Measurements from ENCODE around the gene MRPL23. TPM values are rescaled to one million over a fixed set of nuclear protein-coding genes. Genes with fewer than 3 reads are reported as not detected.

MRPL23 gene
- total RNA-seq, 2 experiments from 2014 or later: 134 to 145 TPM

DNA sequence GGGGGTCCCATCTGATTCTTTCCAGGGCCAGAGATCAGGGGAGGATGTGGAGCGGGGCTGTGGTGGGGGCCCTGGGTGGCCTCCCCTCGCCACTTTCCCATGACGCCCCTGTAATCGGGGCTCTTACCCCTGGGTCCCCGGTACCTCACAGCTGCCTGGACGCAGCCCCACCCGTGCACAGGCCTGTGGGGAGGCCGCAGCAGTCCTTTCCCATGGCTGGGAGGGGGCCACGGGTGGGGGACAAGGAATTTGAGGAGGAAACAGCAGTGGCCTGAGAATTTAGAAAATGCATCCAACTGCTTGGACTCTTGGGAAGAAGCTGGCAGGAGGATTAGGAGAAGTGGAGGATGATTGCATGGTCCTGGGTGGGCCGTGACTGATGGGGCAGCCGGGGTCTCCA, 32.5 kb downstream of the MRPL23 start:
- CTCF ChIA-PET: no interaction called here
- Mint-ChIP-seq H3K27me3 (no peaks in the 10 kb centered on the region), H3K4me1 (ENCODE audit: low read depth) (no peaks in the 10 kb centered on the region), H3K4me3 (no peak overlapping the region), H3K36me3 (ENCODE audit: low read depth) (no peaks in the 10 kb centered on the region), H3K27ac (no peak overlapping the region), H3K9me3 (no peaks in the 10 kb centered on the region)
- TF ChIP-seq, protein P1, sequence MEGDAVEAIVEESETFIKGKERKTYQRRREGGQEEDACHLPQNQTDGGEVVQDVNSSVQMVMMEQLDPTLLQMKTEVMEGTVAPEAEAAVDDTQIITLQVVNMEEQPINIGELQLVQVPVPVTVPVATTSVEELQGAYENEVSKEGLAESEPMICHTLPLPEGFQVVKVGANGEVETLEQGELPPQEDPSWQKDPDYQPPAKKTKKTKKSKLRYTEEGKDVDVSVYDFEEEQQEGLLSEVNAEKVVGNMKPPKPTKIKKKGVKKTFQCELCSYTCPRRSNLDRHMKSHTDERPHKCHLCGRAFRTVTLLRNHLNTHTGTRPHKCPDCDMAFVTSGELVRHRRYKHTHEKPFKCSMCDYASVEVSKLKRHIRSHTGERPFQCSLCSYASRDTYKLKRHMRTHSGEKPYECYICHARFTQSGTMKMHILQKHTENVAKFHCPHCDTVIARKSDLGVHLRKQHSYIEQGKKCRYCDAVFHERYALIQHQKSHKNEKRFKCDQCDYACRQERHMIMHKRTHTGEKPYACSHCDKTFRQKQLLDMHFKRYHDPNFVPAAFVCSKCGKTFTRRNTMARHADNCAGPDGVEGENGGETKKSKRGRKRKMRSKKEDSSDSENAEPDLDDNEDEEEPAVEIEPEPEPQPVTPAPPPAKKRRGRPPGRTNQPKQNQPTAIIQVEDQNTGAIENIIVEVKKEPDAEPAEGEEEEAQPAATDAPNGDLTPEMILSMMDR (IDR thresholded peaks at IDR 0.05): no peak
- no peak for ATAC-seq
- intact Hi-C loops (cut with micrococcal nuclease): no loop called here
- POLR2A ChIA-PET: no interaction called here
- no peak for DNase-seq

DNA sequence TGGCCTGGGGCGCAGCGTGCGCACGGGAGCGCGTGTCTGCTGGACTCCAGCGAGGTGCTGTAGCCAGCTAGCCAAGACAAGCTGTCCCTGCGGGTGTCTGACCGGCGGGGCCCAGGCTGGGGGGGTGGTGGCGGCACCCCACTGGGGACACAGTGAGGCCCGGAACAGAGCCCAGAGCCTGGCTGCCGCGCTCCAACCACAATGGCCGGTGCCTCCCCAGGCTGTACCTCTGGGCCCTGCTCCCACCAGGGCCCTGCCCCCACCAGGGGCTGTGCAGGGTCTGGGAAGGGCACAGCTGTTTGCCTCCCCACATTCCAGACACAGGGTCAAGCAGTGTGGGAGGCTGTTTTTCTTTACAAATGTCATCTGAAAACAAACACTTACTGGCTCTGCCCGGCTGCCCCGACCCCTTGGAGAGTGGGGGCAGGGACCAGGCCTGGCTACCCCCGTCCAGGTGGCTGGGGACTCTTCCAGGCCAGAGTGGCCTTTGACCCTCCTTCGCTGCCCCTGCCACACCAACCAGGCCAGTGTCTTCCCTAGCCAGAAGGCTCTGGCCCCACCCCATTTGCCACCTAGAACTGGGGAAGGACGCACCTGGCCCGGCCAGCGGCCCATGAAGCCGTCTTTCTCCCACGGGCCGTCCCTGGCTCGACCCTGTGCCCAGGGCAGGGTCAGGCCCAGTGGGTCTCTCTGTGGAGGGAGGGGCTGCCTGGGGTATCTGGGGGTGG, 35.9 kb downstream of the MRPL23 start:
- TF ChIP-seq, protein P1 (IDR thresholded peaks at IDR 0.05): no peak
- CTCF ChIA-PET: no interaction called here
- H3K9me3 Mint-ChIP-seq: no peaks in the 10 kb centered on the region
- H3K27me3 Mint-ChIP-seq: no peaks in the 10 kb centered on the region
- H3K27ac Mint-ChIP-seq: no peak overlapping the region
- intact Hi-C loops (cut with micrococcal nuclease): no loop called here
- ATAC-seq (no peak), DNase-seq (no peak)
- no peaks in the 10 kb centered on the region for H3K36me3 Mint-ChIP-seq (ENCODE audit: low read depth)
- POLR2A ChIA-PET: no interaction called here
- no peaks in the 10 kb centered on the region for H3K4me1 Mint-ChIP-seq (ENCODE audit: low read depth)
- no peak overlapping the region for H3K4me3 Mint-ChIP-seq

DNA sequence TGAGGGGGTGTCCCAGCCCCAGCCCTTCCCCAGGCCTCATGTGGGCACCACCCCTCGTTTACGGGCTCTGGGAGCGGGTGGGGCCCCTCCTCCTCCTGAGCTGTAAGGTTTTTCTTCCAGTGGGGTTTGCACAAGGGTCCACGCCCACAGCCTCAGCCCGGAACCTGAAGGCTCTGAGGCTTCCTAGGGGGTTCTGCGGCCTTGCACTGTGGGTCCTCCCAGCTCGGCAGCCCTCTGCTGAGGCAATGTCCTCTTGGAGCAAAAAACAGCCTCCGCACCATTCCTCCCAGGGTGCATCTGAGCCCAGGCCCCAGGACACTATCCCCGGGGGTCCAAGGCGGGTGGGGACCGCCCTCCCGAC, 36.4 kb downstream of the MRPL23 start:
- no peaks in the 10 kb centered on the region for H3K4me1 Mint-ChIP-seq (ENCODE audit: low read depth)
- ChIA-PET POLR2A (no interaction called here), CTCF (no interaction called here)
- DNase-seq (no peak), ATAC-seq (no peak)
- TF ChIP-seq, protein P1 (IDR thresholded peaks at IDR 0.05): no peak
- H3K4me3 Mint-ChIP-seq: no peak overlapping the region
- H3K9me3 Mint-ChIP-seq: no peaks in the 10 kb centered on the region
- intact Hi-C loops (cut with micrococcal nuclease): no loop called here
- H3K27me3 Mint-ChIP-seq: no peaks in the 10 kb centered on the region
- H3K36me3 Mint-ChIP-seq (ENCODE audit: low read depth): no peaks in the 10 kb centered on the region
- no peak overlapping the region for H3K27ac Mint-ChIP-seq

DNA sequence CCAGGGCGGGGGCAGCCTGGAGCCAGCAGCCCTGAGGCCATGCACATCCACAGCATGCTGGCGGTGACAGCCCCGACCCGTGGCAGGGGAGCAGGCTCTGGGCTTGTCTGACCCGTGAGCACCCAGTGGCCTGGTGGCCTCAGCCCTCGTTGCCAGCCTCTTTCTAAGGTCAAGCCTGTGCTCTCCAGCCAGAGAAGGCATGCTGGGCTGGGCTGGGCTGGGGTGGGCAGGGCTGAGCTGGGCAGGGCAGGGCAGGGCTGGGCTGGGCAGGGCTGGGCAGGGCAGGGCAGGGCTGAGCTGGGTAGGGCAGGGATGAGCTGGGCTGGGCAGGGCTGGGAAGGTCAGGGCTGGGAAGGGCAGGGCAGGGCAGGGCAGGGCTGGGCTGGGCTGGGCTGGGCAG, 39.9 kb downstream of the MRPL23 start:
- Mint-ChIP-seq H3K36me3 (ENCODE audit: low read depth) (no peaks in the 10 kb centered on the region), H3K4me1 (ENCODE audit: low read depth) (no peaks in the 10 kb centered on the region), H3K4me3 (no peak overlapping the region), H3K27me3 (no peaks in the 10 kb centered on the region), H3K27ac (no peak overlapping the region), H3K9me3 (no peaks in the 10 kb centered on the region)
- TF ChIP-seq, protein P1 (IDR thresholded peaks at IDR 0.05): no peak
- DNase-seq (no peak), ATAC-seq (no peak)
- CTCF ChIA-PET: no interaction called here
- POLR2A ChIA-PET: no interaction called here
- intact Hi-C loops (cut with micrococcal nuclease): no loop called here

DNA sequence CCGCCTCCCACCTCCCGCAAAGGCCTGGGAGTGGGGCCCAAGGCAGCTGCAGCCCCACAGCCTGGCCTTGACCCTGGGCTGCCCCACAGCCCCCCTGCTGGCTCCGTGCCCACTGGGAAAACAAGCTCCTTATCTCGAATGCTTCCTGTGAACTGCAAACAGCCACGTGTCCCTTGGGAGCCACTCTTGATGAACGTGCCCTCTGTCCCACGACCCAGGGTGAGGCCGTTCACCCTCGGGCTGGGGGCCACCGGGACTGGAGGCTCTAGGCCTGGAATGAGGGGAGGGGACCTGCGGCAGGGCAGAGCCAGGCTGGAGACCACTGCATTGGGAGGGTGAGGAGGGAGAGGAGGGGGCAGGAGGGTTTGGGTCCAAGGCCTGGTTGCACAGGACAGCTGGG, 41.0 kb downstream of the MRPL23 start:
- ATAC-seq (no peak), DNase-seq (no peak)
- Mint-ChIP-seq H3K27ac (no peak overlapping the region), H3K4me1 (ENCODE audit: low read depth) (no peaks in the 10 kb centered on the region), H3K27me3 (no peaks in the 10 kb centered on the region), H3K9me3 (no peaks in the 10 kb centered on the region), H3K4me3 (no peak overlapping the region), H3K36me3 (ENCODE audit: low read depth) (no peaks in the 10 kb centered on the region)
- intact Hi-C loops (cut with micrococcal nuclease): no loop called here
- CTCF ChIA-PET: interaction anchor here (1.2 kb wide), 1 partner anchor 106 kb away, joined by 6 read pairs; no protein-coding TSS in a partner anchor
- TF ChIP-seq, protein P1 (IDR thresholded peaks at IDR 0.05): no peak
- POLR2A ChIA-PET: no interaction called here
